Left cardiac atrium (tissue), 4 donors: ENCODE data around the gene GALNTL6. TPM values are rescaled to one million over a fixed set of nuclear protein-coding genes. Genes with fewer than 3 reads are reported as not detected.
"Not testable (repeated sequence)": the region's sequence is repeated elsewhere in the genome, so short reads cannot be mapped to it uniquely, and the experiment has no call there.

Experiments
- ATAC-seq, 2 donors: fragments of 200-7000 bp; cut with Tn5 transposase; one replicate each; pipeline ENCODE4 v1.9.1; 2020; ENCODE audit warnings: mild to moderate bottlenecking in 2 of 2, moderate library complexity in 2 of 2
- DNase-seq: peaks from one replicate; pipeline ENCODE4 v3.0.0-alpha.2; 2020
- intact Hi-C, 2 donors: fragments of 100-400 bp; cut with DNase I; formaldehyde crosslinking; loops; one replicate each; pipeline versions ENCODE4 v1.14.1 to v1.15.1; 2022 to 2023
- total RNA-seq, 2 donors: library from RNA; stranded (reverse); fragmentation: NEBNext Ultra II Directional; extraction: Animal tissue kit (Norgen Biotek cat#: 25700); gene quantifications; one replicate each; pipeline ENCODE4 v1.2.1, GENCODE V29; 2021
- donor health status: DM: no; HTN: yes; CAD: no.
- donor health status: DM: no; HTN: yes; CAD: no; lungs with severe emphysema.
- donor health status: DM: yes; HTN: yes; CAD: no.
- donor health status: Dilated cardiomyopathy.

GALNTL6 gene
- total RNA-seq, 2 donors from 2014 or later: not detected

- no peak for DNase-seq
Measured at GRCh38 chr4:173039617-173040577, 1226.7 kb downstream of the GALNTL6 start.

GRCh38 chr4:173041482-173041881, 1228.3 kb downstream of the GALNTL6 start:
- no peak for DNase-seq
- ATAC-seq: peak in 1 of 2 donors; percentile 44
- intact Hi-C loops: no loop called here

More at GRCh38 chr4:173039617-173040577, 1226.7 kb downstream of the GALNTL6 start:
- intact Hi-C loops: no loop called here
- peak; percentile 53 to 73 for ATAC-seq

DNA sequence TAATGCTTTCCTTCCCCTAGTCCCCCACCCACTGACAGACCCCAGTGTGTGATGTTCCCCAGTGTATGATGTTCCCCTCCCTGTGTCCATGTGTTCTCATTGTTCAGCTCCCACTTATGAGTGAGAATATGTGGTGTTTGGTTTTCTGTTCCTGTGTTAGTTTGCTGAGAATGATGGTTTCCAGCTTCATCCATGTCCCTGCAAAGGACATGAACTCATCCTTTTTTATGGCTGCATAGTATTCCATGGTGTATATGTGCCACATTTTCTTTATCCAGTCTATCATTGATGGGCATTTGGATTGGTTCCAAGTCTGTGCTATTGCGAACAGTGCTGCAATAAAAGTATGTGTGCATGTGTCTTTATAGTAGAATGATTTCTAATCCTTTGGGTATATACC, 1228.9 kb downstream of the GALNTL6 start:
- ATAC-seq, DNase-seq, intact Hi-C loops: not testable (repeated sequence)

DNA sequence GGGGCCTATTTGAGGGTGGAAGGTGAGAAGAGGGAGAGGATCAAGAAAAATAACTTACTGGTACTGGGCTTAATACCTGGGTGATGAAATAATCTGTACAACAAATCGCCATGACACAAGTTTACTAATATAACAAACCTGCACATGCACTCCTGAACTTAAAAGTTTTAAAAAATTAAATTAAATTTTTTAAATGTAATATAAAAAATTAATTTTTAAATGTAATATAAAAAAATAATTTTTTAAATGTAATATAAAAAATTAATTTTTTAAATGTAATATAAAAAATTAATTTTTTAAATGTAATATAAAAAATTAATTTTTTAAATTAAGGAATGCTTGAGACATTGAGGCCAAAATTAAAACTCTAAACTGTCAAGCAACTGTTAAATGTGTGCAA, 1231.1 kb downstream of the GALNTL6 start:
- intact Hi-C loops: no loop called here
- no peak for ATAC-seq
- no peak for DNase-seq

GRCh38 chr4:173045571-173045970, 1232.4 kb downstream of the GALNTL6 start:
- intact Hi-C loops: no loop called here
- DNase-seq: no peak
- no peak for ATAC-seq

DNA sequence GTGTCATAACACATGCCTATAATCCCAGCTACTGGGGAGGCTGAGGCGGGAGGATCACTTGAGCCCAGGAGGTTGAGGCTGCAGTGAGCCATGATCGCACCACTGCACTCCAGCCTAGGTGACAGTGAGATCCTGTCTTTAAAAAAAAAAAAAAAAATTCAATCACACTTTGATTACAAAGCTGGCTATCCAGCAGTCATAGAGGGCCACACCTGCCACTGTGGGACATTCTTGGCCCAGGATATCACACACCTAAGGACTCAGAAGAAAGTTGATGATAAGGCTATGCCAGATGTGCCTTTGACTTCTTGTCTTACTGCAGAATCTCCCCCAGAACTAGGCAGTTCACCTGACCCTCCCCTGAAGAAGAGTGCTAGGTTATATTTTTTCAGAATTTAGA, 1232.9 kb downstream of the GALNTL6 start:
- intact Hi-C loops: no loop called here
- DNase-seq: no peak
- ATAC-seq: no peak

DNA sequence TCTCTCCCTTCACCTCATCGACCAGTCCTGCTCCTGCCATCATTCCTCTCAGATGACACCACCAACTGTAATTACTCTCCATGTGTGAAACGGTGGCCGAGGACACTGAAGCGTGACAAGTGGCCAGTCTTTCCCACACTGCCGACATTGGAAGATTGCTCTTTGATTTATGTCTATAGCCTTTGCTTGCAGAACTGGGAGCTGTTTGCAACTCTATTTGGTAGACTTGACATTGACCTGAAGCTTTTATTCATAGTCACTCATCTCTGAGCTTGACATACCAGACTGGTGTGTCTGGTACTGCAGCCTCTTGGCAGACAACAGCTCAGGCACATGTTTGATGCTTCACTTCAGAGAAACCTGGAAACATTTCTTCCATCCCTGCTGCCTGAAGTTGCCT, 1233.6 kb downstream of the GALNTL6 start:
- intact Hi-C loops: no loop called here
- DNase-seq: no peak

GRCh38 chr4:173051232-173051631, 1238.0 kb downstream of the GALNTL6 start:
- intact Hi-C loops: no loop called here
- DNase-seq (no peak), ATAC-seq (no peak)

More for the DNA sequence above, 1233.6 kb downstream of the GALNTL6 start:
- ATAC-seq: no peak

DNA sequence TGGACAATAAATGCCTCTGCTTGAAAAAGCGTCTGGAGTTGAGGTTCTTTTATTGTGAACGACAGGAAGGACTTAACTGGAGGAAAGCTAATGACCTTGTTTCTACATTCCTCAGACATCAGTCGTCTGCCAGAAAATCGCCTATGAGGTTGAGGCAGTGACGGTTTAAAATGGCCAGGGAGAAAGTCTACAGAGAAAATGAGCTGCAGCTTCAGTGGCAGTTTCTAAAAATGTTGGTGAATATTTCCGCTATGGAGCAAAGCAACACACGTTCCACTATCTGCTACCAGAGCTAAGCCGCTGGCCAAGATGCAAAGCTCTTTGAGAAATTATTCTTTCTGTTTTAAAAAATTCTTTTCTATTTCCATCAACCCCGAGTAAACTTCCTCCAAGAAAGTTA, 1238.5 kb downstream of the GALNTL6 start:
- intact Hi-C loops: no loop called here
- DNase-seq (no peak), ATAC-seq (peak in 1 of 2 donors; percentile 41)

GRCh38 chr4:173052439-173052838, 1239.2 kb downstream of the GALNTL6 start:
- intact Hi-C loops: no loop called here
- DNase-seq (no peak), ATAC-seq (no peak)

- no peak for DNase-seq
- ATAC-seq: no peak
- intact Hi-C loops: no loop called here
Measured at GRCh38 chr4:173056271-173056670, 1243.1 kb downstream of the GALNTL6 start.

DNA sequence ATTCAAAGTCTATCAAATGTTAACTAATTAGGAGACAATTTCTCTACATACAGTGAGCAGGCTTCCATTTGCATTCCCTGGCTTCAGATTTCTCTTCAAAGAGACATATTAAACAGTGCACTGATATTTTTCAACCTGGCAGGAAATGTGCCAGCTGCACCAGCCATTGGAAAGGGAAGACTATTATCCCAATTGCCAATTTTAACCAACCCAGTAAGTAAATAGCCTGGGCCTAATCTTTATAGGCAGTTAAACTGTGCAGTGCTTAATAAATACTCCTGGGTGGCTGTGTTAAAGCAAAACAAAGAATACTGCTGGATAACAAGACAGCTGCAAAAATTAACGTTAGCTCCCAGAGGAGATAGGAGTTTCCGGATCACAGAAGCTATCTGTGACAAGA, 1243.5 kb downstream of the GALNTL6 start:
- intact Hi-C loops: no loop called here
- no peak for ATAC-seq
- no peak for DNase-seq

GRCh38 chr4:173057442-173057841, 1244.2 kb downstream of the GALNTL6 start:
- ATAC-seq (peak in 1 of 2 donors; percentile 49), DNase-seq (no peak)
- intact Hi-C loops: no loop called here

GRCh38 chr4:173057901-173058300, 1244.7 kb downstream of the GALNTL6 start:
- no peak for DNase-seq
- intact Hi-C loops: no loop called here
- peak in 1 of 2 donors; percentile 85 for ATAC-seq

DNA sequence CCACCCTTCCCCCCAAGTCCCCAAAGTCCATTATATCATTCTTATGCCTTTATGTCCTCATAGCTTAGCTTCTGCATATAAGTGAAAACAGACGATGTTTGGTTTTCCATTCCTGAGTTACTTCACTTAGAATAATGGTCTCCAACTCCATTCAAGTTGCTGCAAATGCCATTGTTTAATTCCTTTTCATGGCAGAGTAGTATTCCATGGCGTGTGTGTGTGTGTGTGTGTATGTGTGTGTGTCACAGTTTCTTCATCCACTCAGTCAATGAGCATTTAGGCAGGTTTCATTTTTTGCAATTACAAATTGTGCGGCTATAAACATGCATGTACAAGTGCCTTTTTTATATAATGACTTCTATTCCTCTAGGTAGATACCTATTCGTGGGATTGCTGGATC, 1248.0 kb downstream of the GALNTL6 start:
- intact Hi-C loops: no loop called here
- ATAC-seq (no peak), DNase-seq (no peak)

- no peak for DNase-seq
- intact Hi-C loops: no loop called here
- no peak for ATAC-seq
Measured at GRCh38 chr4:173073939-173074500, 1260.8 kb downstream of the GALNTL6 start.

- ATAC-seq: no peak
- intact Hi-C loops: no loop called here
- no peak for DNase-seq
Measured at GRCh38 chr4:173074501-173074946, 1261.3 kb downstream of the GALNTL6 start.

GRCh38 chr4:173076903-173077634, 1263.9 kb downstream of the GALNTL6 start:
- intact Hi-C loops: no loop called here
- ATAC-seq: no peak
- no peak for DNase-seq

DNA sequence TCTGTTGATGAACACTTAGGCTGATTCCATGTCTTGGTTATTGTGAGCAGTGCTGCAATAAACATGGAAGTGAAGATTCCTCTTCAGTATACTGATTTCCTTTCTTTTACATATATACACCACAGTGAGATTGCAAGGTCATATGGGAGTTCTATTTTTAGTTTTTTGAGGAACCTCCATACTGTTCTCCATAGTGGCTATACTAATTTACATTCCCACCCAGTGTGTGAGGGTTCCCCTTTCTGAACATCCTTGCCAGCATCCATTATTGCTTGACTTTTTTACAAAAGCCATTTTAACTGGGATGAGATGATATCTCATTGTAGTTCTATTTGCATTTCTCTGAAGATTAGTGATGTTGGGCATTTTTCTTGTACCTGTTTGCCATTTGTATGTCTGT, 1274.9 kb downstream of the GALNTL6 start:
- no peak for DNase-seq
- intact Hi-C loops: no loop called here
- no peak for ATAC-seq
